Measurements from ENCODE around the gene DTWD1.

- no peak for TF ChIP-seq ARNT (IDR thresholded peaks at IDR 0.05)
- TF ChIP-seq ELF4 (IDR thresholded peaks at IDR 0.05), result no peak
- TF ChIP-seq FOXM1 (IDR thresholded peaks at IDR 0.05; ENCODE audit: borderline replicate concordance), result no peak
- no peak for TF ChIP-seq SP1 (IDR thresholded peaks at IDR 0.05)
- TF ChIP-seq FOXK2 (IDR thresholded peaks at IDR 0.05), result no peak
- no peak for TF ChIP-seq TARDBP (IDR thresholded peaks at IDR 0.05)
- TF ChIP-seq, protein P1, sequence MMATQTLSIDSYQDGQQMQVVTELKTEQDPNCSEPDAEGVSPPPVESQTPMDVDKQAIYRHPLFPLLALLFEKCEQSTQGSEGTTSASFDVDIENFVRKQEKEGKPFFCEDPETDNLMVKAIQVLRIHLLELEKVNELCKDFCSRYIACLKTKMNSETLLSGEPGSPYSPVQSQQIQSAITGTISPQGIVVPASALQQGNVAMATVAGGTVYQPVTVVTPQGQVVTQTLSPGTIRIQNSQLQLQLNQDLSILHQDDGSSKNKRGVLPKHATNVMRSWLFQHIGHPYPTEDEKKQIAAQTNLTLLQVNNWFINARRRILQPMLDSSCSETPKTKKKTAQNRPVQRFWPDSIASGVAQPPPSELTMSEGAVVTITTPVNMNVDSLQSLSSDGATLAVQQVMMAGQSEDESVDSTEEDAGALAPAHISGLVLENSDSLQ (IDR thresholded peaks at IDR 0.05), result no peak
Measured at GRCh38 chr15:49604625-49605409, 16.0 kb upstream of the DTWD1 start.
